ENCODE results near the gene IGSF8. TPM values are rescaled to one million over a fixed set of nuclear protein-coding genes. Genes with fewer than 3 reads are reported as not detected.

IGSF8 gene
- total and polyA plus RNA-seq, 2 of the 8 experiments (the other 6 are each of a cell fraction or from before 2014, with no cell fraction given) = 69.6 to 132 TPM

DNA sequence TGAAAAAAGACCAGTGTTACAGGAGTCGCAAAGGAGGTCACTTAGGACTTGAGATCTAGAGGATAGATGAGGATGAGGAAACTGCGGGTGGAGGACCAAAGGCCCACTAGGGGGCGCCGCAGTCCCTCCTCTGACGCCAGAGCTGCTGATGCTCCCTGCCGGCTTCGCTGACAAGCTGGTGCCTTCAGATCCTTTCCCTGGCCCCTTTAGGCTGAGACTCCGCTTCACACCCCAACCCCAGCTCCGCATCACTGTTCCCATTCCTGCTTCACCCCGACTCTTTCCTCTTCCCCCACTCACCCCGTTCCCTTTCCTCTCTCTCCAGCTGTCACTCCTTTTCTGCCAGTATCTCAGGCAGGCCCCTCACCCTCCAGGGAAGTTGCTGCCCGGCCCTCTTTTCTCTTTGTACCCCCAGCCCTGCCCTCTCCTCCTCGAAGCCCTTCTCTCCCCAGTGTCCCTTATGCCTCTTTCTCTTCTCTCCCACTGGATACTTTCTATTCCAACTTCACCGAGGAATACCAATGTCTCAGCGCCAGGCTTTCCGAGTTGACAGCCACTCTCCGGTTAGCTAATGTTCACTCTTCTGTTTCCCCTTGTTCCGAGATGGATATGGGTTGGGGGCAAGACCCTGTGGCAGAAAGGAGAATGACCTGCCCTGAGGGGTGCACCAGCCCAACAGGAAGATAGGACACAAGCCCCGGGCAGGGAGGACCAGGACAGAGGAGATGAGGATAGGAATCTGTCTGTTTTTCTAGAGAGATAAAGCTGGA lies 12.5 kb downstream of the IGSF8 start (continued):
- TF ChIP-seq, protein P1, sequence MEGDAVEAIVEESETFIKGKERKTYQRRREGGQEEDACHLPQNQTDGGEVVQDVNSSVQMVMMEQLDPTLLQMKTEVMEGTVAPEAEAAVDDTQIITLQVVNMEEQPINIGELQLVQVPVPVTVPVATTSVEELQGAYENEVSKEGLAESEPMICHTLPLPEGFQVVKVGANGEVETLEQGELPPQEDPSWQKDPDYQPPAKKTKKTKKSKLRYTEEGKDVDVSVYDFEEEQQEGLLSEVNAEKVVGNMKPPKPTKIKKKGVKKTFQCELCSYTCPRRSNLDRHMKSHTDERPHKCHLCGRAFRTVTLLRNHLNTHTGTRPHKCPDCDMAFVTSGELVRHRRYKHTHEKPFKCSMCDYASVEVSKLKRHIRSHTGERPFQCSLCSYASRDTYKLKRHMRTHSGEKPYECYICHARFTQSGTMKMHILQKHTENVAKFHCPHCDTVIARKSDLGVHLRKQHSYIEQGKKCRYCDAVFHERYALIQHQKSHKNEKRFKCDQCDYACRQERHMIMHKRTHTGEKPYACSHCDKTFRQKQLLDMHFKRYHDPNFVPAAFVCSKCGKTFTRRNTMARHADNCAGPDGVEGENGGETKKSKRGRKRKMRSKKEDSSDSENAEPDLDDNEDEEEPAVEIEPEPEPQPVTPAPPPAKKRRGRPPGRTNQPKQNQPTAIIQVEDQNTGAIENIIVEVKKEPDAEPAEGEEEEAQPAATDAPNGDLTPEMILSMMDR (IDR thresholded peaks at IDR 0.05; ENCODE audit: control extremely low read depth in 1 of 3, insufficient read depth in 1 of 3, low read depth in 1 of 3, low read length in 3 of 3) = peak; percentile 91 to 99 (median 95)
- TF ChIP-seq SRF (IDR thresholded peaks at IDR 0.05; ENCODE audit: low read depth, low read length) (no peak), KDM1A (IDR thresholded peaks at IDR 0.05; ENCODE audit: borderline replicate concordance, low read length) (no peak), RFX5 (IDR thresholded peaks at IDR 0.05; ENCODE audit: borderline replicate concordance, low read depth, low read length) (no peak), CTBP2 (IDR thresholded peaks at IDR 0.05; ENCODE audit: borderline replicate concordance, insufficient read depth, insufficient read length, low read length) (no peak), CEBPB (IDR thresholded peaks at IDR 0.05; ENCODE audit: low read depth, low read length) (peak; percentile 37; the same call in 1 of the 2 replicates)

Data from H1 (cell line).